ENCODE measurements around the gene ENTPD8. TPM values are rescaled to one million over a fixed set of nuclear protein-coding genes. Genes with fewer than 3 reads are reported as not detected.

ENTPD8 gene
- total and polyA plus RNA-seq, 2 donors (not counting 3 experiments of a cell fraction or from before 2014, with no cell fraction given) = 0.44 to 0.51 TPM

GRCh38 chr9:137434498-137435380, 6.4 kb downstream of the ENTPD8 start:
- H3K9me1 ChIP-seq (replicated peaks; ENCODE audit: control insufficient read depth, extremely low read depth, insufficient read depth, low read length) = no peaks in the 10 kb centered on the region
- no peaks in the 10 kb centered on the region for H3K9me3 ChIP-seq (replicated peaks; ENCODE audit: control insufficient read depth, insufficient read depth, low read length)
- H3K9ac ChIP-seq (replicated peaks; ENCODE audit: extremely low read depth, insufficient read depth, low read length) = no peak overlapping the region
- no peaks in the 10 kb centered on the region for H3K79me2 ChIP-seq (ENCODE audit: control insufficient read depth, insufficient read depth, low read length)
- DNase-seq (ENCODE audit: low read depth, low spot score) = no peak
- no peaks in the 10 kb centered on the region for H3K36me3 ChIP-seq (ENCODE audit: control insufficient read depth in 2 of 2, extremely low read depth in 1 of 2, insufficient read depth in 2 of 2, low read length in 2 of 2)
- POLR2A ChIA-PET = no interaction called here
- no peak overlapping the region for H3K27ac ChIP-seq (ENCODE audit: insufficient read depth, low read depth, low read length)
- BruUV-seq (replicated peaks) = no TSS peak
- H3K4me2 ChIP-seq (ENCODE audit: insufficient read depth, low read length) = no peak overlapping the region
- H3K27me3 ChIP-seq (ENCODE audit: control insufficient read depth in 2 of 2, insufficient read depth in 2 of 2, low read length in 2 of 2) = no peaks in the 10 kb centered on the region
- no peak overlapping the region for H2AFZ ChIP-seq (ENCODE audit: low read depth, low read length)
- no peak for TF ChIP-seq FOS (IDR thresholded peaks at IDR 0.05; ENCODE audit: borderline replicate concordance, insufficient read depth, low read length)
- no peak for TF ChIP-seq MAX (IDR thresholded peaks at IDR 0.05; ENCODE audit: insufficient read depth, insufficient read length)
- TF ChIP-seq, protein P1, sequence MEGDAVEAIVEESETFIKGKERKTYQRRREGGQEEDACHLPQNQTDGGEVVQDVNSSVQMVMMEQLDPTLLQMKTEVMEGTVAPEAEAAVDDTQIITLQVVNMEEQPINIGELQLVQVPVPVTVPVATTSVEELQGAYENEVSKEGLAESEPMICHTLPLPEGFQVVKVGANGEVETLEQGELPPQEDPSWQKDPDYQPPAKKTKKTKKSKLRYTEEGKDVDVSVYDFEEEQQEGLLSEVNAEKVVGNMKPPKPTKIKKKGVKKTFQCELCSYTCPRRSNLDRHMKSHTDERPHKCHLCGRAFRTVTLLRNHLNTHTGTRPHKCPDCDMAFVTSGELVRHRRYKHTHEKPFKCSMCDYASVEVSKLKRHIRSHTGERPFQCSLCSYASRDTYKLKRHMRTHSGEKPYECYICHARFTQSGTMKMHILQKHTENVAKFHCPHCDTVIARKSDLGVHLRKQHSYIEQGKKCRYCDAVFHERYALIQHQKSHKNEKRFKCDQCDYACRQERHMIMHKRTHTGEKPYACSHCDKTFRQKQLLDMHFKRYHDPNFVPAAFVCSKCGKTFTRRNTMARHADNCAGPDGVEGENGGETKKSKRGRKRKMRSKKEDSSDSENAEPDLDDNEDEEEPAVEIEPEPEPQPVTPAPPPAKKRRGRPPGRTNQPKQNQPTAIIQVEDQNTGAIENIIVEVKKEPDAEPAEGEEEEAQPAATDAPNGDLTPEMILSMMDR (IDR thresholded peaks at IDR 0.05; ENCODE audit: extremely low read depth in 1 of 2, insufficient read depth in 1 of 2, low read depth in 1 of 2, low read length in 2 of 2) = no peak
- no peak for FAIRE-seq
- no peak overlapping the region for H3K4me3 ChIP-seq (replicated peaks in 1 of 3; ENCODE audit: insufficient read depth in 1 of 3, low read depth in 1 of 3, low read length in 3 of 3)
- dilution Hi-C loops (cut with MboI; ENCODE audit: extremely low pct_ligation_motif_present, low sequenced_read_pairs) = no loop called here
- intact Hi-C loops (cut with micrococcal nuclease) = no loop called here
- CTCF ChIA-PET = interaction anchor here (1.4 to 4.5 kb wide), 3 partner anchors 8 to 11 kb away, joined by 3 to 28 read pairs (median 3); partner anchors contain the start of genes EXD3 and NOXA1
- no peaks in the 10 kb centered on the region for H4K20me1 ChIP-seq (replicated peaks; ENCODE audit: control insufficient read depth, extremely low read depth, insufficient read depth, low read length)
- H3K4me1 ChIP-seq (ENCODE audit: control insufficient read depth, extremely low read depth, insufficient read depth, low read length) = no peaks in the 10 kb centered on the region

Data from endothelial cell of umbilical vein (primary cell).